ENCODE measurements around the gene RANBP1.

The RANBP1 gene

DNA sequence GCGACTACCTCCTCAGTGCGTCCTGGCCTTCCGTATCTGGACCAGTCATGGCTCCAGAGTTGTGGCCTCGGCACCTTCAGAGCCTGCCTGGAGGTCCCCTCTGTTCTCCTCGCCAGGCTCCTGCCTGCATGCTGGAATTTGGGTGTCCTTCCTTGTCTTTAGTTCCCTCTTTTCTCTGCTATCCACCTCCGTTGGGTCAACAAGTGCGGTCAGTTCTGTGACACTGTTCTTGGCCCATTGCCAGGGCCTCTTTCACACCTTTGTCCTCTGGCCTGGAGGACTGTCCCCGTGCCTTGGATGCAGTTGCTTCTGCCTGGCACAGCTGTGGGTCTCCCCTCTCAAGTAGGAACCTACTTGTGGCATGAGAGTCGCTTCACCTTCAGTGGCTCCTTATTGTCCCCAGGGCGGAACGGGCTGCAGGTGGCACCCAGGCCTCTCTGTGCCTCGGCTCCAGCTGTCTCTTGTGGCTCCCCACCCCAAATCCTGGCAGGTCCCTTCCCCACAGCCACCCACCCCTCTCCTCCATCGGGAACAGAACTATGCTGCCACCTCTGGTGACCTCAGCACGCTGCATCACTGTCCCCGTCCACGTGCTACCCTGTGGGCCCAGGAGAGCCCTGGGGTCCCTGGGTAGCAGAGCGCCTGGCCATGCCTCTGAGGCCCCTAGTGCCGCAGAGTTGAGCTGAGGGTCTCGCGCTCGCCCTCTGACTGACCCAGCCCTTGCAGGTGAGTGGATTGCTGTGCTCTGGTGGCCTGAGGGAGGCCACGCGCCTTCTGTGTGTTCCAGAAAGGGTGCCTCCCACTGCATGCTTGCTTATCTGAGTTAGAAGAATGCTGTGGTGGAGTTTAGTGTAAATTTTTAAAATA lies 31.1 kb upstream of the RANBP1 start:
- 90% methylated on average over 22 of the region's 23 CpGs for WGBS (ENCODE audit: insufficient coverage)
- peak in 2 of 3 donors; percentile 31 to 33 for DNase-seq
- H3K4me3 ChIP-seq (ENCODE audit: control insufficient read depth in 1 of 7, extremely low read depth in 1 of 7, insufficient read depth in 4 of 7, low read depth in 2 of 7, low read length in 6 of 7), result no peak overlapping the region
- H3K36me3 ChIP-seq (ENCODE audit: control insufficient read depth in 4 of 4, insufficient read depth in 4 of 4, low read length in 3 of 4), result peaks cover 8 to 60% (median 39%) of the 10 kb centered on the region in 4 experiments
- ChIA-PET POLR2A (no interaction called here), CTCF (interaction anchor here (1.0 kb wide), 1 partner anchor 113 kb away, joined by 3 read pairs; no protein-coding TSS in a partner anchor)
- H3K27ac ChIP-seq (ENCODE audit: insufficient read depth in 1 of 2, low read depth in 1 of 2, low read length in 2 of 2, poor library complexity in 1 of 2, severe bottlenecking in 2 of 2), result peak overlapping the region in 1 of 2 experiments; percentile 69
- H3K9me3 ChIP-seq (ENCODE audit: control extremely low read depth in 1 of 5, control insufficient read depth in 4 of 5, insufficient read depth in 2 of 5, low read depth in 1 of 5, low read length in 4 of 5), result no peaks in the 10 kb centered on the region
- peaks cover 0 to 28% (median 20%) of the 10 kb centered on the region in 4 experiments for H3K4me1 ChIP-seq (ENCODE audit: control extremely low read depth in 1 of 4, control insufficient read depth in 4 of 4, insufficient read depth in 4 of 4, low read length in 3 of 4)
- no peaks in the 10 kb centered on the region for H3K27me3 ChIP-seq (replicated peaks in 2 of 5; ENCODE audit: control insufficient read depth in 4 of 5, insufficient read depth in 5 of 5, low read length in 4 of 5)

DNA sequence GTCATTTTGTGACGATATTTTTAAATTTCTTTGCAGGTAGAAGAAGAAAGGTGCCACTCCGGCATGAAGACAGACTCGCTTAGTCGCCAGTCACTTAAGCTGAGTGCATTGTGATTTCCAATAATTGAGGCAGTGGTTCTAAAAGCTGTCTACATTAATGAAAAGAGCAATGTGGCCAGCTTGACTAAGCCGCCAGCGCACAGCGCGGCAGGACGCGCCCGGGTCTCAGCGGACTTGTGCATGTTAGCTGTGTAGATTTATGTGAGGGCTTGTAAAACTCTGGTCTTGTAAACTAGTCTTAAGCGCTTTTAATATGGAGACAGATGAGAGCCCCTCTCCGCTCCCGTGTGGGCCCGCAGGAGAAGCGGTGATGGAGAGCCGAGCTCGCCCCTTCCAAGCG lies 30.3 kb upstream of the RANBP1 start:
- no peaks in the 10 kb centered on the region for H3K27me3 ChIP-seq (replicated peaks in 2 of 5; ENCODE audit: control insufficient read depth in 4 of 5, insufficient read depth in 5 of 5, low read length in 4 of 5)
- ChIA-PET CTCF (interaction anchor here (1.0 to 1.4 kb wide), 4 partner anchors 10 to 114 kb away, joined by 3 to 7 read pairs (median 4); no protein-coding TSS in a partner anchor), POLR2A (no interaction called here)
- DNase-seq, result no peak
- no peaks in the 10 kb centered on the region for H3K9me3 ChIP-seq (ENCODE audit: control extremely low read depth in 1 of 5, control insufficient read depth in 4 of 5, insufficient read depth in 2 of 5, low read depth in 1 of 5, low read length in 4 of 5)
- H3K27ac ChIP-seq (ENCODE audit: insufficient read depth in 1 of 2, low read depth in 1 of 2, low read length in 2 of 2, poor library complexity in 1 of 2, severe bottlenecking in 2 of 2), result peak overlapping the region in 1 of 2 experiments; percentile 69
- no peak overlapping the region for H3K4me3 ChIP-seq (ENCODE audit: control insufficient read depth in 1 of 7, extremely low read depth in 1 of 7, insufficient read depth in 4 of 7, low read depth in 2 of 7, low read length in 6 of 7)
- WGBS (ENCODE audit: insufficient coverage), result 98% methylated on average over 17 of the region's 20 CpGs
- peaks cover 11 to 69% (median 45%) of the 10 kb centered on the region in 4 experiments for H3K36me3 ChIP-seq (ENCODE audit: control insufficient read depth in 4 of 4, insufficient read depth in 4 of 4, low read length in 3 of 4)
- peaks cover 0 to 30% (median 19%) of the 10 kb centered on the region in 4 experiments for H3K4me1 ChIP-seq (ENCODE audit: control extremely low read depth in 1 of 4, control insufficient read depth in 4 of 4, insufficient read depth in 4 of 4, low read length in 3 of 4)

DNA sequence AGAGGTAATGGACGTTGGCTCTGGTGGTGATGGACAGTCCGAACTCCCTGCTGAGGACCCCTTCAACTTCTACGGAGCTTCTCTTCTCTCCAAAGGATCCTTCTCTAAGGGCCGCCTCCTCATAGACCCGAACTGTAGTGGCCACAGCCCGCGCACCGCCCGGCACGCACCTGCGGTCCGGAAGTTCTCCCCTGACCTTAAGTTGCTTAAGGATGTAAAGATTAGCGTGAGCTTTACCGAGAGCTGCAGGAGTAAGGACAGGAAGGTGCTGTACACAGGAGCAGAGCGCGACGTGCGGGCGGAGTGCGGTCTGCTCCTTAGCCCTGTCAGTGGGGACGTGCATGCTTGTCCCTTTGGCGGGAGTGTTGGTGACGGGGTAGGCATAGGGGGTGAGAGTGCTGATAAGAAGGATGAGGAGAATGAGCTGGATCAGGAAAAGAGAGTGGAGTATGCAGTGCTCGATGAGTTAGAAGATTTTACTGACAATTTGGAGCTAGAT lies 29.8 kb upstream of the RANBP1 start:
- H3K36me3 ChIP-seq (ENCODE audit: control insufficient read depth in 4 of 4, insufficient read depth in 4 of 4, low read length in 3 of 4), result peaks cover 11 to 74% (median 49%) of the 10 kb centered on the region in 4 experiments
- CTCF ChIA-PET, result interaction anchor here (1.0 to 1.4 kb wide), 4 partner anchors 10 to 115 kb away, joined by 3 to 7 read pairs (median 4); no protein-coding TSS in a partner anchor
- H3K4me3 ChIP-seq (ENCODE audit: control insufficient read depth in 1 of 7, extremely low read depth in 1 of 7, insufficient read depth in 4 of 7, low read depth in 2 of 7, low read length in 6 of 7), result no peak overlapping the region
- DNase-seq, result no peak
- H3K27me3 ChIP-seq (replicated peaks in 2 of 5; ENCODE audit: control insufficient read depth in 4 of 5, insufficient read depth in 5 of 5, low read length in 4 of 5), result no peaks in the 10 kb centered on the region
- peak overlapping the region in 1 of 2 experiments; percentile 4 for H3K27ac ChIP-seq (ENCODE audit: insufficient read depth in 1 of 2, low read depth in 1 of 2, low read length in 2 of 2, poor library complexity in 1 of 2, severe bottlenecking in 2 of 2)
- H3K4me1 ChIP-seq (ENCODE audit: control extremely low read depth in 1 of 4, control insufficient read depth in 4 of 4, insufficient read depth in 4 of 4, low read length in 3 of 4), result peaks cover 0 to 28% (median 14%) of the 10 kb centered on the region in 4 experiments
- POLR2A ChIA-PET, result no interaction called here
- 98% methylated on average over 14 of the region's 24 CpGs for WGBS (ENCODE audit: insufficient coverage)
- no peaks in the 10 kb centered on the region for H3K9me3 ChIP-seq (ENCODE audit: control extremely low read depth in 1 of 5, control insufficient read depth in 4 of 5, insufficient read depth in 2 of 5, low read depth in 1 of 5, low read length in 4 of 5)

DNA sequence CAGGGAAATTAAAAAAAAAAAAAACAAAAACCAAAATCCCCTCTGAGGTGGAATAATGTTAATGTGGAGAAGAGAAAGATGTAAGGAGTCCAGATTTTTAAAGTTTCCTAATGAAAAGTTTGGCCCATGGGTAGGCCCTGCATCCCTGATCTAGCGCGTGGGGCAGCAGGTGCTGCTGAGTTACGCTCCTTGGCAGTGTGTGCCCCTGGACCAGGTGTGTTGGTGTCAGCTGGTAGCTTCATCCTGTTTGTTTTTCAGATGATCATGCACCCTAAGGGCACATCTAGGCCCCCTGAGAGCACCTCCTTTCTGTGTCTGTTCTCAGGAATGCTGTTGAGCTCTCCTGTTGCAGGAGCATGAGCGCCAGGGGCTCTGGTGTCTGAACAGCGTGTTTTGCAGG lies 29.1 kb upstream of the RANBP1 start:
- H3K27me3 ChIP-seq (replicated peaks in 2 of 5; ENCODE audit: control insufficient read depth in 4 of 5, insufficient read depth in 5 of 5, low read length in 4 of 5), result no peaks in the 10 kb centered on the region
- H3K9me3 ChIP-seq (ENCODE audit: control extremely low read depth in 1 of 5, control insufficient read depth in 4 of 5, insufficient read depth in 2 of 5, low read depth in 1 of 5, low read length in 4 of 5), result no peaks in the 10 kb centered on the region
- ChIA-PET CTCF (interaction anchor here (1.2 to 1.4 kb wide), 2 partner anchors 9 to 59 kb away, joined by 3 to 7 read pairs; no protein-coding TSS in a partner anchor), POLR2A (no interaction called here)
- no peak for DNase-seq
- 97% methylated on average over 5 of the region's 5 CpGs for WGBS (ENCODE audit: insufficient coverage)
- H3K27ac ChIP-seq (ENCODE audit: insufficient read depth in 1 of 2, low read depth in 1 of 2, low read length in 2 of 2, poor library complexity in 1 of 2, severe bottlenecking in 2 of 2), result no peak overlapping the region
- H3K4me1 ChIP-seq (ENCODE audit: control extremely low read depth in 1 of 4, control insufficient read depth in 4 of 4, insufficient read depth in 4 of 4, low read length in 3 of 4), result peaks cover 0 to 22% (median 8%) of the 10 kb centered on the region in 4 experiments
- H3K36me3 ChIP-seq (ENCODE audit: control insufficient read depth in 4 of 4, insufficient read depth in 4 of 4, low read length in 3 of 4), result peaks cover 11 to 80% (median 55%) of the 10 kb centered on the region in 4 experiments
- no peak overlapping the region for H3K4me3 ChIP-seq (ENCODE audit: control insufficient read depth in 1 of 7, extremely low read depth in 1 of 7, insufficient read depth in 4 of 7, low read depth in 2 of 7, low read length in 6 of 7)

DNA sequence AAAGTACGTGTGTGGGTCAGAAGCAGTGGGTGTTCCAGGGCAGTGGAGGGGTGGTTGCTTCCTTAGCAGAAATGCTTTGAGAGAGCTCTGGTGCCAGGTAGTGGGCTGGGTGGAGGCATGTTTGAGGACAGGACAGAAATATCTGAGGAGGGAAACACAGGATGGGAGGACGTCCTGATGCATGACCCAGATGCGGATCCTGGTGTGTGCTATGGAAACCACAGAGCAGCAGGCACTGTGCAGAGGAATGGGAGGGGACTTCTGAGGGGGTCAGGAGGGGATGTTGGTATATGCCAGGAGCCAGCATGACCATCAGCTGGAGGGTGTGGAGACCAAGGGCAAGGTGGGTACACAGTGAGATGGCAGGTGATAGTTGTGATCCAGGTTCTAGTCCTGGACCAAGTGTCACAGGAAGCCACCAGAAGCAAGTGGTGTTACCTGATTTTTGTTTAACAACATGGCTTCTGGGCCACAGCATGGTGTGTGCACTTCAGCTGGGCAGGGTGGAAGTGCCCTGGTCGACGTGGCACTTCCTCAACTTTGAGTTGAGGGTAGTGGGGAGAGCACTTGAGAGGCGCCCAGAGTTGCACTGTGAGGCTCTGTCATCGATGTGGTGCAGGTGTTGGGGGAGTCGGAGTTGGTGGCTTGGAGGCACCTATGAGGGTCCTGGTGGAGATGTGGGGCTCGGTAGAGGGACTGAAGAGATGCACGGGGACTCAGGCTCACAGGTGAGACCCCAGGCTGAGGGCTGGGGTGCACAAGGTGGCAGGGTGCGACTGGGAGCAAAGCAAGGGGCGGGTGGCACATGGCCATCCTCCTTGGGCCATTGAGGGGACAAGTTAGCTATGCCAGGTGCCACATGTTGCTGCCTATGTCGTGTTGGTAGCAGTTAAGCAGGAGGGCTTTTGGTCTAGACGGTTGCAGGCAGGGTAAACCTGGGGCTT lies 28.3 kb upstream of the RANBP1 start:
- ChIA-PET POLR2A (no interaction called here), CTCF (interaction anchor here (0.7 to 1.0 kb wide), 3 partner anchors 9 to 23 kb away, joined by 3 read pairs; no protein-coding TSS in a partner anchor)
- 100% methylated on average over 10 of the region's 14 CpGs for WGBS (ENCODE audit: insufficient coverage)
- Histone ChIP-seq H3K4me1 (ENCODE audit: control extremely low read depth in 1 of 4, control insufficient read depth in 4 of 4, insufficient read depth in 4 of 4, low read length in 3 of 4) (peaks cover 0 to 20% (median 7%) of the 10 kb centered on the region in 4 experiments), H3K9me3 (ENCODE audit: control extremely low read depth in 1 of 5, control insufficient read depth in 4 of 5, insufficient read depth in 2 of 5, low read depth in 1 of 5, low read length in 4 of 5) (no peaks in the 10 kb centered on the region), H3K36me3 (ENCODE audit: control insufficient read depth in 4 of 4, insufficient read depth in 4 of 4, low read length in 3 of 4) (peaks cover 14 to 87% (median 62%) of the 10 kb centered on the region in 4 experiments), H3K27ac (ENCODE audit: insufficient read depth in 1 of 2, low read depth in 1 of 2, low read length in 2 of 2, poor library complexity in 1 of 2, severe bottlenecking in 2 of 2) (no peak overlapping the region), H3K4me3 (ENCODE audit: control insufficient read depth in 1 of 7, extremely low read depth in 1 of 7, insufficient read depth in 4 of 7, low read depth in 2 of 7, low read length in 6 of 7) (no peak overlapping the region), H3K27me3 (replicated peaks in 2 of 5; ENCODE audit: control insufficient read depth in 4 of 5, insufficient read depth in 5 of 5, low read length in 4 of 5) (no peaks in the 10 kb centered on the region)
- DNase-seq, result no peak

DNA sequence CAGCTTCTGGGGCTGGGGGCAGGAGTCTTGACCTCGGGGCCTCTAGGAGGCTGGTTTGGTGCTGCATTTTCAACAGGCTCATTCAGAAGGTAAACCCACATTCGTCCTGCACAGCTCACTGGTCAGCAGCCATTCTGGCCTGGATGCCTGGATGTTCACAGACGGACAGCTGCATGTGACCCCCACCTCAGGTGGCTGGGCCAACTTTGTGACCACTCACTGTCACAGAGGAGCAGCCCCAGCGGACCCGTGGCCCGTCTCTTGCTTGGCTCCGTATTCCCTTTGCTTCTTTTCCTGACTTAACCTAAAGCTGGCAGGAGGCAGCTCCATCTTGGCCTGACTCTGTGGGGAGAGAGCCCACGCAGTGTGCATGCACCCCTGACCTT lies 27.6 kb upstream of the RANBP1 start:
- ChIA-PET POLR2A (no interaction called here), CTCF (interaction anchor here (0.7 to 1.0 kb wide), 3 partner anchors 8 to 22 kb away, joined by 3 read pairs; no protein-coding TSS in a partner anchor)
- DNase-seq, result no peak
- H3K27ac ChIP-seq (ENCODE audit: insufficient read depth in 1 of 2, low read depth in 1 of 2, low read length in 2 of 2, poor library complexity in 1 of 2, severe bottlenecking in 2 of 2), result no peak overlapping the region
- H3K4me1 ChIP-seq (ENCODE audit: control extremely low read depth in 1 of 4, control insufficient read depth in 4 of 4, insufficient read depth in 4 of 4, low read length in 3 of 4), result peaks cover 0 to 13% (median 2%) of the 10 kb centered on the region in 4 experiments
- no peak overlapping the region for H3K4me3 ChIP-seq (ENCODE audit: control insufficient read depth in 1 of 7, extremely low read depth in 1 of 7, insufficient read depth in 4 of 7, low read depth in 2 of 7, low read length in 6 of 7)
- no peaks in the 10 kb centered on the region for H3K9me3 ChIP-seq (ENCODE audit: control extremely low read depth in 1 of 5, control insufficient read depth in 4 of 5, insufficient read depth in 2 of 5, low read depth in 1 of 5, low read length in 4 of 5)
- WGBS (ENCODE audit: insufficient coverage), result 97% methylated on average over 8 of the region's 8 CpGs
- peaks cover 14 to 86% (median 65%) of the 10 kb centered on the region in 4 experiments for H3K36me3 ChIP-seq (ENCODE audit: control insufficient read depth in 4 of 4, insufficient read depth in 4 of 4, low read length in 3 of 4)
- H3K27me3 ChIP-seq (replicated peaks in 2 of 5; ENCODE audit: control insufficient read depth in 4 of 5, insufficient read depth in 5 of 5, low read length in 4 of 5), result no peaks in the 10 kb centered on the region
